DMS 273 treated with DMSO at 0.1 percent for 48 hours (cell line): ENCODE results near the gene CIART.
"Not testable (repeated sequence)": the region's sequence is repeated elsewhere in the genome, so short reads cannot be mapped to it uniquely, and the experiment has no call there.

Experiments
- DNase-seq: peaks from one replicate; lab custom pipeline; 2025; lab: John Stamatoyannopoulos, UW

The CIART gene

DNA sequence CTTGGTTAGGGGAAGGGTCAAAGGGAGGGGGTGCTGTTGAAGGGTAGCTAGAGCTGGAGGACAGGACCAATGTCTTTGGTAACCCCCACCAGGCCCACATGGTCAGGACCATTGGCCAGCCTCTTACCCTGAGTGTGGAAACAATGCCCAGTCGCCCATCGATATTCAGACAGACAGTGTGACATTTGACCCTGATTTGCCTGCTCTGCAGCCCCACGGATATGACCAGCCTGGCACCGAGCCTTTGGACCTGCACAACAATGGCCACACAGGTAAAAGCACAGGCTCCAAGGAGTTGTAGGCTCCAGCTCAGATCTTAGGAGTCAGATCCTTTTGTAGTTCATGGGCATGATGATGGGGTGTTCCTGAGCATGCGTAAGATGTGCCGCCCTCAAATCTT is 21.0 kb upstream of the CIART start:
- no peak for DNase-seq

DNA sequence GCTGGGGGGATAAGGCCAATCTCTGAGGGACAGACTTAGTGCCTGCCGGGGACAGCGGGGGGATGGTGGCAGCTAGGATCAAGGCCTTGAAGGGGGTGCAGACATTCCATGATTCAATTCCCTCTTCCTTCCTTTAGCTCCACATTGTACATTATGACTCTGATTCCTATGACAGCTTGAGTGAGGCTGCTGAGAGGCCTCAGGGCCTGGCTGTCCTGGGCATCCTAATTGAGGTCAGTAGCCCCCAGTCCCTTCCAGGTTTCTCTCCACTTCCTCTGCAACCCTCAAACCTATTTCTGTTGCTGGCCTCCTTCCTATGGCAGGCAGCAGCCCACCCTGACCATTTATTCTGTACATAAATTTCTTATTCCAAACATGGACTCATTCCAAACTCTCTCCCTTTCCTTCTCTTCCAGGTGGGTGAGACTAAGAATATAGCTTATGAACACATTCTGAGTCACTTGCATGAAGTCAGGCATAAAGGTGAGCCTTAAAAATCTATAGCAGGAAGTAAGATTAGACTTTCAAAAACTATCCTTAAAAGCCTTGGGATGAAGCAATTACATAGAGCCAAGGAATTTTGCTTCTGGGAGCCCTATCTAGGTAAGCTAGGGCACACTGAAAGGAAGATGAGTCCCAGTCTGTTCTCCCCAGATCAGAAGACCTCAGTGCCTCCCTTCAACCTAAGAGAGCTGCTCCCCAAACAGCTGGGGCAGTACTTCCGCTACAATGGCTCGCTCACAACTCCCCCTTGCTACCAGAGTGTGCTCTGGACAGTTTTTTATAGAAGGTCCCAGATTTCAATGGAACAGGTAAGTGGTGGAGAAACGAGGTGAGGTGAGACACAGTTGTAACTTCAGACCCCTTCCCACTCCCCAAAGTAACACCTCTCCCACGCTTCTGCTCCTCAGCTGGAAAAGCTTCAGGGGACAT is 19.7 kb upstream of the CIART start:
- no peak for DNase-seq

DNA sequence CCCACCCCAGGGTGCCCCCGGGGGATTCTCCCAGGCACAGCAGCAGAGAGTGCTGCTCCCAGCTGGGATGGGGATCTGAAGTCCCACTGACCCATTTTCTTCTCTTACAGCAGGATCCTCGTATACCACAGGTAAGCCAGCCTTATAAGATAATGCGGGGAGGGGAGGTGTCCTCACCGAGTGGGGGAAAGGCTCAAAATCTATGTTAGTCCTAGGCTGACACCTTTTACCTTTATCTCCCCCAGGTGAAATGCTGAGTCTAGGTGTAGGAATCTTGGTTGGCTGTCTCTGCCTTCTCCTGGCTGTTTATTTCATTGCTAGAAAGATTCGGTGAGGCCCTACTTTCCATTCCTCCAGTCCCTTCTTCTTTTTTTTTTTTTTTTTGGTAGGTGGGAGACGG is 18.8 kb upstream of the CIART start:
- DNase-seq, result no peak

DNA sequence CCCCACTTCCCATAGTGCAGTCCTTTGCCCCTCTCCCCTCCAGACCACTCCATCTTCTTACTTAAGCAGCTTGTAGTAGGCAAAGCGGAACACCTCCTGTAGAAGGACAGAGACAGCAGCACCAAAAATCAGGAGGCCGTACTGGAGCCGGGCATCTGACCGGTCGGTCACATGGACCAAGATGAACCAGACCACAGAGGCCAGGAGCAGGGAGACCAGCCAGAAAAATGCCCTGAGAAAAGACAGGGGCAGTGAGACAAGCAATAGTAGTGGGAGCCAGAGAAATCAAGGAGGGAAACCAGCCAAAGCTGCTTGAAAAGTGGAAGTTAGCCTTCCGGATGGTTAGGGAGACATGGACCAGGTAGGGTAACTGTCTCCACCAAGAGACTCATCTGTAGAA is 14.5 kb upstream of the CIART start:
- no peak for DNase-seq

DNA sequence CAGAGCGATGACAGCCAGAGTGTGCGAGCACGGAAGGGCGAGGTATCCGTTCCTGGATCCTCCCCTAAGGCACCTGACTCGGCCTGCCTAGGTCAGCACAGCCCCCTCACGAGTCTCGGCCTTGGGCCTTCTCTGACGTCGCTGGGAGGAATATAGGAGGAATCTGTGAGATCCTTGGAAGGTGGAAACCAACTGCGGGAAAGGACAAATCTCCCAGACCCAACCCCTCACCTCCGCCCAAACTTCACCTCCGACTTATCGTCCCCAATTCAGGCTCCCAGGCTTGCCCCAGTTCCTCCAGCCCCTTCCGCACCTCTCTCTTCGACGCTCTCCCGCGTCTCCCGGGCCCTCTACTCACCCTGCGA is 14.0 kb upstream of the CIART start:
- DNase-seq, result no peak

DNA sequence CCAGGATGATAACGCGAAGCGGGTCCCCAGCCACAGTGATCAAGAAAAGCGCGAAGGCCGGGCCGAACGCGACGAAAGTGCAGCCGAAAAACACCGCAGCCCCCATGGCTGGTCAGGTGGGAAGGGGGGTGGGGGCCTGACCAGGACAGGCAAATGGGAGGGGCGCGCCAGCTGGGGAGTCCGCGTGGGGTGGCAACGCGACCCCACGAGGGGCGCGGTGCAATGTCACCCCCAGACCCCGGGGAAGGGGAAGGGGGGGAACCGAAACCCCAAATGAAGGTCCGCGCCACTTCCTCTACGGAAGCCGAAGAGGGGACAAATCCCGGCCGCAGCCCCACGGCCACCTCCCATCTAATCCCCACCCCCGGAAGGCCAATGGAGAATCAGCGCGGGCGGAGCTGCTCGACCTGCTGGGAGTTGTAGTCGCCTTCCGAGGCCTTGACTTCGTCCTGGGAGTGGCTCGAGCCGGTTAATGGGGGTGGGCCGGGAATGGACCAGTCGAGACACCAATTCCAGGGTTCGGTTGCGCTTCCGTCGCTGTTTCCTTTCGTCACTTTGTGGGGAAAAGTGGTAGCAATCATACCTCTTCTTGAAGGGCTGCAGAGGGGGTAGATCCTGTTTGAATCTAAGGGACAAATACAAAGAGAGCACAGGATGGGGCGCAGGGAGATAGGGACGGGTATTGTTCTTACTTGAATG is 13.5 kb upstream of the CIART start, which contains the start of gene APH1A:
TSS of gene APH1A (minus strand) at position 312 of the 699 bp plus-strand sequence. CDS start at position 106, 206 bp downstream.
- DNase-seq, result peak; percentile 90

DNA sequence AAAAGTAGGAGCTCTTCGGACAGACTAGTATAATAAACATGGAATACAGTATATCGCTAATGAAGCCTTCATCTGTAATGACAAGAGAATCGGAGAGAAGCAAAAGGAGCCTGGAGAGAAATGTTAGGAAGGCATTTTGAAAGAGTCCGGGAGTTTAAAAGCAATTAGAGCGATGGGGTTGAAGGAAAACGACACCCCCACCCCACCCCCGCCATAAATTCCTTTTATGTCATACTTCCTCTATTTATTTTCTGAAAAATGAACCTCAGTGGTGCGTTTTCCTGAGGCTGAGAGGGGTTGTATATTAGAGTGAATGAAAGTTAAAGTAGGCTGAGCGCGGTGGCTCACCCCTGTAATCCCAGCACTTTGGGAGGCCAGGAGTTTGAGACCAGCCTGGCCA is 12.9 kb upstream of the CIART start:
- no peak for DNase-seq

DNA sequence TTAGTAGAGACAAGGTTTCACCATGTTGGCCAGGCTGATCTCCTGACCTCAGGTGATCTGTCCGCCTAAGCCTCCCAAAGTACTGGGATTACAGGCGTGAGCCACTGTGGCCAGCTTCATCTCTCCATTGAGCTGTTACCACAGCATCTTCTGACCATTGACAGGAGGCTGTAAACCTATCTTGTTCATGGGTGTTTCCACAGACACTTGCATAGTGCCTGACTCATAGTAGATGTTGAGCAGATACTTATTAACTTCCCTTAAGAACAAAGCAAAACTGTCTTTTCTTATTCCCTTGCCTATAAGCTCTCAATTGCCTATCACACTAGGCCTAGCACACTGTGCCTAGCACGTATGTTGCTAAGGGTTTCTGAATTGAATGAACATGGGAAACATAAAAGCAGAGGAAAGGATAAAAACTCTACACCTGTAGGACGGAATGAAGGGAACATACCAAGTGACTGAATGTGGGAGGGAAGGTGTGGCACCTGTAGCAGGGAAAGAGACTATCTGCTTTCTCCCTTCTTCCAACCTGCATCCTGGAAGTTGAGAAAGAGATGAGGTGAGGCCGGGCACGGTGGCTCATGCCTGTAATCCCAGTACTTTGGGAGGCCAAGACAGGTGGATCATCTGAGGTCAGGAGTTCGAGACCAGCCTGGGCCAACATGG is 10.9 kb upstream of the CIART start:
- DNase-seq, result no peak

DNA sequence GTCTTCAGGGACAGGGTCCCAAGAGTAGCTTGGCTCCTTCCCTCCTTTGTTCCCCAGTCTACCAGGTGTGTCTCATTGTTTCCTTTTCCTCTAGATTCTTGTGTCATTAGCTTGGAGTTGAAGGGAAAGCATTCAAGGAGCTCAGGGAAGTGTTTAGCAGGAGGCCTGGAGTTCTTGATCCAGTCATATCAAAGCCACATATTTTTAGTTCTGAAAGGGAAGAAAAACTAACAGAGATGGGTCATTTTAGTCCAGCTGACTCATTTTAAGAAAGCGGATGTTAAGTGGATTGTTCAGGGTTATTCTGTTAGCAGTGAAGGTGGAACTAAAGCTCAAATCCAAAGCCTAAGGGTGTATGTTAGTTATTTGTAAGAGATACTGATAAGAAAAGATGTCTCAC is 9.0 kb upstream of the CIART start:
- no peak for DNase-seq

DNA sequence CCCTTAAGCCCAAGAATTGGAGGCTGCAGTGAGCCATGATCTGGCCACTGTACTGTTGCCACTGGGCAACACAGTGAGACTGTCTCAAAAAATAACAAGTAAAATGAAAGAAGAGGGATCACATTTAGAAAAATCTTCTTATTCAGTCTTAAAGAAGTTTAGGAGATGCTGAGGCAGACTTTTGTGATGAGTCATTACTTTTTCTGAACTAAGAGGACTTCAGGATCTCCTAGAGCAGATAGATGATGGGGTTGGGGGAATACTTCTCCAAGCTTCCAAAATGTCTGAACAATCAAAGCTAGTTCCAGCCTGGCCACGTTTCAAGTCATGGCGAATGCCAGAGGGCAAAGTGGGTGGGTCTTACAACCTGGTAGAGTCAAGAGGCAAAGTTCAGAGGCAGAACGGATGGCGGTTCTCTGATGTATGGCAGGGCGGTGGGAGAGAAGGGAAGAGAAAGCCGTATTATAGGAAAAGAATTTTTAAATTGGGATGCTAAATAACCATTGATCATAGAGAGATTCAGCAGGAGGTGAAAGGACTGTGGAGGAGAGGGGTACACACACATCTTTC is 2.1 kb upstream of the CIART start:
- DNase-seq, result no peak

DNA sequence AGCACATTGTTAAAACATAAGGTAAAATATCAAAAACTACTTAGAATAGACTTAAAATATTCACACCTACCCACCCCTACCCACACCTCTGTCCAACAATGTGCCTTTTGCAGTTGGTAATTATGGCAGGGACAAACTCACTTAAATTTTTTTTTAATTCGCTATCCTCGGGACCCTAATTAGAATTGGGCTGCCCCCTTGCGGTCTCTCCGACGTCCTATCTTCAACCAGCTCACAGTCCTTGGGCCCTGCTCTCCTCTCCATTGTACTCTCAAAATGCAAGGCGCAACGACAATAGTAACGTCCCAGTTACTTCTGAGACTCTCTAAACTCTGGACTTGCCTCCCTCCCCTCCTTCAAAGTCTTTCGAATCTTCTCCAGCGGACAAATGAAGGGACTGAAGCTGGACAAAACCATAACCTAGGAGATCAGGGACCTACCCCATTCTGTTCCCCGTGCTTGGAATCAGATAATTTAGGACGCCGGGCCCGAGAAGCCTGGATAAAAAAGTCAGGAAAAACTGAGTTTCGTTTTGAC is 1.1 kb upstream of the CIART start:
- DNase-seq, result peak; percentile 71

DNA sequence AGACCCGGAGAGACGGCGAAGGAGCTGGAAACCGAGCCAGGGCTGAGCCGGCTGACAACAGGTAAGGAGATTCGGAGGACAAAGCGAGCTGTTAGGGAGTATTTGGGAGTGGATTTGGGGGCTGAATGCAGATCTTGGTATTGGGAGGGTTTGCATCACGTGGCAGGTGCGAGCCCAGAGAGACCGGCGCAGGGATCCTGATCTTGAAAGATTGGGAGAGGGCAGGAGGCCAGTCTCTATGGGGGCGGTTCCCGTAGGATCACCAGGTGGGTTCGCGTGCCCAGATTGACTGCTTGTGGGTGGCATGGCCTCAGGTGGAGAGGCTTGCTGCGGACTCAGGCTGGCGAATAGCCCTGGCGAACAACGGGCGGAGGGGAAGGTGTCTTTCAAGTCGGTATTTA is 204 bp downstream of the CIART start:
- no peak for DNase-seq

DNA sequence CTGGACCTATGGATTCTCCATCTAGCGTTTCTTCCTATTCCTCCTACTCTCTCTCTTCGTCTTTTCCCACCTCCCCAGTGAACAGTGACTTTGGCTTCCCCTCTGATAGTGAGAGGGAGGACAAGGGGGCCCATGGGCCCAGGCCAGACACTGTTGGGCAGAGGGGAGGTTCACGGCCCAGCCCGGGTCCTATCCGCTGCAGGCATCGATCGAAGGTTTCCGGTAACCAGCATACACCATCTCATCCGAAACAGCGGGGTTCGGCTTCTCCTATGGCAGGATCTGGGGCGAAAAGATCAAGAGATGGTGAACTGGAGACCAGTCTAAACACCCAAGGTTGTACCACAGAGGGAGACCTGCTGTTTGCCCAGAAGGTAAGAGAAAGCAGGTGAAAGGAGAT is 906 bp downstream of the CIART start:
- DNase-seq, result no peak

DNA sequence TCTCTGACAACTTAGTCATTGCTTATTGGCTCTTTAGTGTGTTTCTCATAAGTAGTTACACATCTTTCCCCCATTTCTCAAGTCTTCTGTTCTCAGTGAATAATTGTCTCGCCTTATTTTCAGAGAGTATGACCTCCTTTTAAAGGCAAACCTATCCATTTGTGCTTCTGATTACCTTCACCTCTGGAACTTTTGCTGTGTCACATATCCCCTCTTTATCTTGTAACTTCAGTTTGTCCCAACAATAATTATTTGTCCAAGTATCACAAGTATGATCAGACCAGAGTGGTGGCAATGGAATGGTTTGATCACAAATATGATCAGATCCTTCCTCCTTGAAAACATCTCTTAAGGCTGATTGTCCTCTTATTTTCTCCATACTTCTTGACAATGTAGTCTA is 6.0 kb downstream of the CIART start:
- DNase-seq, result no peak

DNA sequence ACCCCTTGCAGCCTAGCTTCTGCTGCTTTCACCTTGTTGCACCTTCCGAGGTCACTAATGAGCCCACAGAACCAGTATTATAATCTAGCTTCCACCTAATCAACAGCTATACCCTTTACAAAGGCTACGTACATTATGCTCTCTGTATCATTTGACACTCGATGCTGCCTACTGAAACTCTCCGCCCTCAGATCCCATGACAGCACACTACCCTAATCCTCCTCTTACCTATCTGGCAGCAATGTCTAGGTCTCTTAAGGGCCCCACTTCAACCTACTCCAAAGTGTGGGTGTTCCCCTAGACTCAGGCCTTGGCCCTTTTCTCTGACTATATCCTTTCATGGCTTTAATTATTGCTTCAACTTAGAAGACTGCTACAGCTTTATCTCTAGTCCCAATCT is 6.5 kb downstream of the CIART start:
- DNase-seq, result no peak

DNA sequence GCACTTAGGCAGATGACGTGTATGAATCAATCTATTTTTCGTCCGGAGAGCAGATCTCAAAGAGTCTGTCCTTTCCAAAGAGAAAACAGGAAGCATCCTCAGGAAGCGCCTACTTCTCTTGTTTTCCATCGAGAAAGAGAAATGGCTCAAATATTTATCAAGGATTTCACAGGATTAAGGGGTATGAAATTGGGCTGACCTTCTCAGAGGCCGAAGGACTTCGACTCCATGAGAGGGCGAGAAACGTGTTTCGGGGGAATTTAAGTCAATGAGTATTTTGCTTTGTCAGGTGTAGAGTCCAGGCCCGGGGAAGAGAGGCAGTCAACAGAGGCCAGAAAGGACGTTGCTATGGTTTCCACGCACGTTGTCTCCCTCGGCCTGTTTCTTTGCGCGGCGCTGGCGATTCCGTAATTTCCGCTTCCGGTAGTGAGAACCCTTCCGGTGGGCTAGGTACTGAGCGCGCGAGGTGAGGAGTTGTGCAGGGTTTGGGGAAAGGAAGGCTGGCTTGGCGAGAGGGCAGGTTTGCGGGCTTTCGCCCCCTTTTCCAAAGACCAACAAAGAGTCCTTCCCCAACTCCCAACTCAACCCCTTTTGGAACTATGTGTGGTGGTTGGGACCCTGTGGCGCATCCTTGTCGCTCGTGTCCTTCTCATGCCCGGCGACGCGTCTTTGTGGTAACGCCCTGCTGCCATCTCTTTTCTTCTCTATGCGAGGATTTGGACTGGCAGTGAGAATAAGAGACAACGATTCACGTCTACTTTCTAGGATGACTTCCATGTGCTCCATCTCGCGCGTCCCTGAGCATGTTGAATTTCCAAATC is 11.3 kb downstream of the CIART start, which contains the start of gene MRPS21:
TSS of gene MRPS21 (plus strand) at position 429 of the 821 bp plus-strand sequence. CDS start 506 bp downstream, outside the sequence.
- DNase-seq, result peak; percentile 82

DNA sequence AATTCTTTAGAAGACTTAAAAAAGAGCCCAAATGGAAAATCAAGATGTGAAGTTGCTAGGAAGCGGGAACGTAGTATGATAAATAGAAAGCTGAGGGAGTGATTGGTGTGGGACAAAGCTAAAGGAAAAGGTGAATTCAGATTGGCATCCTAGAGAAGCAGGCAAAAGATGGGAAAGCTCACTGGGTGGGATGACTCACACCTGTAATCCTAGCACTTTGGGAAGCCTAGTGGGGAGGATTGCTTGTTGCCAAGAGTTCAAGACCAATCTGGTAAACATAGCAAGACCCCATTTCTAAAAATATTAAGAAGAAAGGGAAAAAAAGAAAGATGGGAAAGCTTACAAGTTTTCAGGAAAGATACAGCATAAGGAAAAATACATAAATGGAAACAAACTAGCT is 13.1 kb downstream of the CIART start:
- no peak for DNase-seq

DNA sequence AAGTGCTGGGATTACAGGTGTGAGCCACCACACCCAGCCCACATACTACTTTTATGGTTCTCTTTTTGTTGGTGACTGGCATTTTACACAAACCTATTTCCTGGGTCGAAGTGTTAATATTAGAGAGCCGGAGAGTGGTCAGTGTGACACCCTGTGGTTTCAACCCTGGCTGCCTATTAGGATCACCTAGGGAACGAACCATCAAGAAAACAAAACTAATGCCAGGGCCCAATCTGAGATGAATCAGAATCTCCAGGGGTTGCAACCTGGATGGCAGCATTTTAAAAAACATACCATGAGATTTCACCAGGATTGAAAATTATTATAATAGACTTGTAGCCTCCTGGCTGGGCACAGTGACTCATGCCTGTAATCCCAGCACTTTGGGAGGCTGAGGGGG is 17.4 kb downstream of the CIART start:
- no peak for DNase-seq

DNA sequence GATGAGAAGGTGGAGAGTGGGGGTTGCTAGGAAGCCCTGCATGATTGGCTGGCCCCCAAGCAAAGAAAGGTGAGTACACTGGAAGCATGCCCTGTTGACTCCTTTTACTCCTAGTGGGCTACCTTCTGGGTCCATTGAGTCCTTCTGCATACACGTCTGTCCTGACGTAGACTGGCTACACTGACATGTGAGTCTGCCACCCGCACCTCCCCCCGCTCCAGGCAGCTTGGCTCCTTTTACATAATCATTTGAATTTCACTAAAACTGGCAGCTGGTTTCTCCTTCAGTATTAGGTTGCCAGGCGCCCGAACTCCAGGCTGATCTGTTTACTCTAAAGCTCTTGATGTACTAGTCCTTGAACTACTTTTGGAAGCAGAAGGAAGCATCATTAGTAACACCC is 20.0 kb downstream of the CIART start:
- DNase-seq, result peak; percentile 11

DNA sequence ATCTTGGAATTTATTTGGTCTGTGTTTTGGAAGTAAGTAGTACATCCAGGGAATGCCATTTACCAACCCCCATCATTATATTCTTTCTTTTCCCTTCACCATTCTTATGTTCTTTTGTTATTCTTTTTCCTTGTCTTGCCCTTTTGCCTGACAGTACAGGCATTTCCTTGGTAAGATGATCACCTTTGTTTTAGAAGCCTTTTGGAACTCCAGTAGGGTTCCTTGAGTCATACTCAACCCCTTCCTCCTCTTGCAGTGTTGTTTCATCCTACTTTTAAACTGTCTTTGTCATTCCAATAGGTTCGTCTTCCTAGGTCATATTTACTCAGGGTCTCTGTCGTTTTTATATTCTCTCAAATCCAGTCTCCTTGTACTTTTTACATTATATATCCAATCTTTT is 20.5 kb downstream of the CIART start:
- no peak for DNase-seq

DNA sequence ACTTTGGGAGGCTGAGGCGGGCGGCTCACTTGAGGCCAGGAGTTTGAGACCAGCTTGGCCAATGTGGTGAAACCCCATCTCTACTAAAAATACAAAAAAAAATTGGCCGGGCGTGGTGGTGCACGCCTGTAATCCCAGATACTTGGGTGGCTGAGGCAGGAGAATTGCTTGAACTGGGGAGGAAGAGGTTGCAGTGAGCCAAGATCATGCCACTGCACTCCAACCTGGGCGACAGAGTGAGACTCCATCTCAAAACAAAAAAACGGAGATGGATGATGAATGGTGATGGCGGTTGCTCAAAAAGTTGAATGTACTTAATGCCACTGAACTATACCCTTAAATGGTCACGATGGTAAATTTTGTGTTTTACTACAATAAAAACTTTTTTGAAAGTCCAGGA is 26.2 kb downstream of the CIART start:
- DNase-seq, result not testable (repeated sequence)
